ENCODE data around the gene NRG4. TPM values are rescaled to one million over a fixed set of nuclear protein-coding genes. Genes with fewer than 3 reads are reported as not detected.

Gene NRG4
- total and polyA plus RNA-seq, 9 of the 15 experiments (the other 6 are each of a cell fraction or from before 2014, with no cell fraction given) = 0.33 to 2.5 (median 0.76) TPM

DNA sequence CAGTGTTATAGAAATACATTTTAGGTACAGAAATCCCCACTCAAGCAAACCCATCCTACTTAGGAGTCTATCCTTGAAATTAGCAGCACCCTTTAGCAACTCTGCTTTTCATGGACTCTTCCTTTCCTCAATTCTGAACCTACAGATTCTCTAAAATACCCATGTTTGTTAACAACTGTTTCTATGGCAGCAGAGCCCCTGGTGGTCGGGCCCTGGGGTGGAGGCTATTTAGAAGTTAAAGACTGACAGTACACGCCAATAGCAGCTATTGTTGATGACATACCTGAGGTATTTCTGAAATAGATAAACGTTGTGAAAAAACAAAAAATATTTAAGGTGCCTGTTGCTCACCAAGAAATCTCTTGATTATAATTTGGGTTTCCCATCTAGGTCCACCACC lies 23.4 kb upstream of the NRG4 start:
- FAIRE-seq (no peak), DNase-seq (ENCODE audit: extremely low read depth in 1 of 4, low spot score in 3 of 4) (no peak), ATAC-seq (no peak)
- Histone ChIP-seq H3K27me3 (ENCODE audit: control insufficient read depth in 2 of 2, insufficient read depth in 2 of 2, low read length in 2 of 2) (peaks cover 2 to 8% of the 10 kb centered on the region in 2 experiments; a peak in 2 of 5 replicates), H3K4me1 (replicated peaks in 1 of 2; ENCODE audit: control insufficient read depth in 2 of 2, insufficient read depth in 2 of 2, low read length in 2 of 2) (no peaks in the 10 kb centered on the region), H3K27ac (ENCODE audit: extremely low read depth, low read depth, low read length) (no peak overlapping the region), H4K20me1 (replicated peaks; ENCODE audit: control insufficient read depth, insufficient read depth, low read length) (no peaks in the 10 kb centered on the region), H3K36me3 (ENCODE audit: control insufficient read depth, insufficient read depth, low read length) (no peaks in the 10 kb centered on the region), H2AFZ (ENCODE audit: low read depth, low read length) (no peak overlapping the region), H3K9me1 (ENCODE audit: control insufficient read depth, insufficient read depth, low read length) (no peaks in the 10 kb centered on the region), H3K79me2 (ENCODE audit: control insufficient read depth, insufficient read depth, low read length) (no peaks in the 10 kb centered on the region), H3K4me2 (ENCODE audit: insufficient read depth, low read length) (no peak overlapping the region), H3K9me3 (replicated peaks; ENCODE audit: control insufficient read depth, insufficient read depth, low read depth, low read length) (no peaks in the 10 kb centered on the region), H3K4me3 (no peak overlapping the region), H3K9ac (ENCODE audit: insufficient read depth in 1 of 2, low read depth in 2 of 2, low read length in 2 of 2) (no peak overlapping the region)
- CTCF ChIA-PET (ENCODE audit: low intra/inter-chr PET ratio) = no interaction called here
- TF ChIP-seq, protein P1, sequence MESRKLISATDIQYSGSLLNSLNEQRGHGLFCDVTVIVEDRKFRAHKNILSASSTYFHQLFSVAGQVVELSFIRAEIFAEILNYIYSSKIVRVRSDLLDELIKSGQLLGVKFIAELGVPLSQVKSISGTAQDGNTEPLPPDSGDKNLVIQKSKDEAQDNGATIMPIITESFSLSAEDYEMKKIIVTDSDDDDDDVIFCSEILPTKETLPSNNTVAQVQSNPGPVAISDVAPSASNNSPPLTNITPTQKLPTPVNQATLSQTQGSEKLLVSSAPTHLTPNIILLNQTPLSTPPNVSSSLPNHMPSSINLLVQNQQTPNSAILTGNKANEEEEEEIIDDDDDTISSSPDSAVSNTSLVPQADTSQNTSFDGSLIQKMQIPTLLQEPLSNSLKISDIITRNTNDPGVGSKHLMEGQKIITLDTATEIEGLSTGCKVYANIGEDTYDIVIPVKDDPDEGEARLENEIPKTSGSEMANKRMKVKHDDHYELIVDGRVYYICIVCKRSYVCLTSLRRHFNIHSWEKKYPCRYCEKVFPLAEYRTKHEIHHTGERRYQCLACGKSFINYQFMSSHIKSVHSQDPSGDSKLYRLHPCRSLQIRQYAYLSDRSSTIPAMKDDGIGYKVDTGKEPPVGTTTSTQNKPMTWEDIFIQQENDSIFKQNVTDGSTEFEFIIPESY (CRISPR knock-in tag; IDR thresholded peaks at IDR 0.05) = no peak
- TF ChIP-seq CHCHD3 (CRISPR knock-in tag; IDR thresholded peaks at IDR 0.05) (no peak), CCNT2 (IDR thresholded peaks at IDR 0.05; ENCODE audit: borderline replicate concordance, extremely low read depth, insufficient read length, low read depth, low read length) (no peak), SAFB2 (IDR thresholded peaks at IDR 0.05; ENCODE audit: borderline replicate concordance, low read depth, low read length, severe bottlenecking) (no peak), NFATC3 (IDR thresholded peaks at IDR 0.05) (no peak), C11orf30 (IDR thresholded peaks at IDR 0.05; ENCODE audit: low read depth) (no peak), KLF10 (CRISPR knock-in tag; IDR thresholded peaks at IDR 0.05) (no peak)
- TF ChIP-seq, protein P2, sequence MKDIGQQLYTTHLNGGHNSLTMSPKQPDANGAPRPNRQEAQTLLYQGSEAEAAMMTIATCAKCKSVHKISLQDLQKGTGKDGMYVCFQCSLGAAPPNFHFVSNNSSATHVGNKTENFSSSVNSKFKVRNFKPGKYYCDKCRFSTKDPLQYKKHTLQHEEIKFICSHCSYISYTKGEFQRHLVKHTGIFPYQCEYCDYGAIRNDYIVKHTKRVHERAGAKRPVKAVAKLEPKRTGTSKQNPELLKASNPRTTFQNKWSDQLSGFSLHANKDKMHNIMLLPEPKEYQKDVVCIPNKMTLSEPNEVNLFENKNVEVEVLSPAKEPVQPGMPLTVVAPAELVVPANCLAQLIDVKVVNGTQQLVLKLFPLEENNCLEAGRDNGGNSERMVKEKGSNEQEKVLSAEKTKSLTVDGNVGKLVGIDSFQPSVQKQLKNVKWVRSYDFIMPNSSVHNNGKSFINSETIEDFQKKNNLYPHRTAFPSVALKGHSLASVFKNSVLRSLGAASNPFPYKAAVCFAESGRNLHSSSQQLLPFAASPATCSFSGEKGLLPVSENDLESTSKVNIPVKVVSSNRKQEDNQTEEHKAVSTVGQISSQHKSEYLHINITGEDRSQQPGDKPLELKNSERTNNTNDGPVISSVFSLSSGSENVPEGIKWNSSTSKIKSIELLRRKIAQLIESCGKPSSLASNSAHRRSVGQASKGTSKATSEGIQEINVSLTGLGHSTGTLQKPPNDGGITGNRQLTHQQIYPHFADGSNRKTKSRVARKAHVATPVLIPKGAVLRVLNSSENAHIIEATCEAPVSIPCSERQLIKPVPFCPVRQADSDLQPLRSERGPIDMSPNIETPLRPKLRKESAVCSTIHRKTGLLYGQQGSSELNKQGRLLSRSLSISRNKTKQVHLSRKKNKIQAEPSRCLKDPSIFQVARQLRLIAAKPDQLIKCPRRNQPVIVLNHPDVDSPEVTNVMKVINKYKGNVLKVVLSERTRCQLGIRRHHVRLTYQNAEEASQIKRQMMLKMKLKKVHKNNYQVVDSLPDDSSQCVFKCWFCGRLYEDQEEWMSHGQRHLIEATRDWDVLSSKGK (CRISPR knock-in tag; IDR thresholded peaks at IDR 0.05) = no peak
- TF ChIP-seq, protein P3, sequence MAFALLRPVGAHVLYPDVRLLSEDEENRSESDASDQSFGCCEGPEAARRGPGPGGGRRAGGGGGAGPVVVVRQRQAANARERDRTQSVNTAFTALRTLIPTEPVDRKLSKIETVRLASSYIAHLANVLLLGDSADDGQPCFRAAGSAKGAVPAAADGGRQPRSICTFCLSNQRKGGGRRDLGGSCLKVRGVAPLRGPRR (CRISPR knock-in tag; IDR thresholded peaks at IDR 0.05) = no peak
- in situ Hi-C loops (cut with MboI) = no loop called here
- intact Hi-C loops (cut with micrococcal nuclease) = no loop called here
- no TSS peak for BruUV-seq (replicated peaks)
- 0% methylated on average over 3 of the region's 3 CpGs for WGBS (ENCODE audit: insufficient coverage, low coverage, missing lambda C conversion rate)
- POLR2A ChIA-PET = interaction anchor here (1.6 kb wide), 1 partner anchor 11 kb away, joined by 5 read pairs; no protein-coding TSS in a partner anchor
